ENCODE data around the gene TMEM150C.

The TMEM150C gene

GRCh38 chr4:82436780-82437179 is 125.0 kb downstream of the TMEM150C start:
- no peaks in the 10 kb centered on the region for H3K9me3 ChIP-seq (ENCODE audit: control insufficient read depth, low read length)
- no peak for DNase-seq
- no peak overlapping the region for H3K27ac ChIP-seq (ENCODE audit: insufficient read depth, low read length, poor library complexity, severe bottlenecking)
- H3K4me1 ChIP-seq (ENCODE audit: control insufficient read depth, insufficient read depth, low read length, poor library complexity, severe bottlenecking): peaks cover 5% of the 10 kb centered on the region
- no peak overlapping the region for H3K4me3 ChIP-seq (ENCODE audit: insufficient read depth, low read depth, low read length, poor library complexity, severe bottlenecking)
- peaks cover 6% of the 10 kb centered on the region for H3K36me3 ChIP-seq (ENCODE audit: control insufficient read depth, insufficient read depth, low read length)
- H3K27me3 ChIP-seq (replicated peaks; ENCODE audit: control insufficient read depth, insufficient read depth, low read length, poor library complexity, severe bottlenecking): no peaks in the 10 kb centered on the region

- H3K4me1 ChIP-seq (ENCODE audit: control insufficient read depth, insufficient read depth, low read length, poor library complexity, severe bottlenecking): peaks cover 9% of the 10 kb centered on the region
- H3K9me3 ChIP-seq (ENCODE audit: control insufficient read depth, low read length): no peaks in the 10 kb centered on the region
- no peak for DNase-seq
- no peak overlapping the region for H3K4me3 ChIP-seq (ENCODE audit: insufficient read depth, low read depth, low read length, poor library complexity, severe bottlenecking)
- no peak overlapping the region for H3K27ac ChIP-seq (ENCODE audit: insufficient read depth, low read length, poor library complexity, severe bottlenecking)
- peaks cover 6% of the 10 kb centered on the region for H3K36me3 ChIP-seq (ENCODE audit: control insufficient read depth, insufficient read depth, low read length)
- H3K27me3 ChIP-seq (replicated peaks; ENCODE audit: control insufficient read depth, insufficient read depth, low read length, poor library complexity, severe bottlenecking): no peaks in the 10 kb centered on the region
Observed at GRCh38 chr4:82436130-82436529, 125.7 kb downstream of the TMEM150C start.

DNA sequence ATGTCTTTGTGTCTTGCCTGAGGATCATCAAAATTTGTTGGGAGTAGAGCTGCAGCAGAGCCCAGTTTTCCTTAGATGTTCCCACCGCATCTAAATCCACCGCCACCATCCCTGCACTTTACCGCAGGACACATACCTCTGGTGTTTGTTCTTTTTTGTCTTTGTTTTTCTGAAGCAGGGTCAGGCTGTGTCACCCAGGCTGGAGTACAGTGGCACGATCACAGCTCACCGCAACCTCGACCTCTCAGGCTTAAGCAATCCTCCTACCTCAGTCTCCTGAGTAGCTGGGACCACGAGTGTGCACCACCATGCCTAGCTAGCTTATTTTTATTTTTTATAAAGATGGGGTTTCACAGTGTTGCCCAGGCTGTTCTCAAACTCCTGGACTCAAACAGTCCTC is 126.8 kb downstream of the TMEM150C start:
- DNase-seq: no peak
- no peak overlapping the region for H3K4me3 ChIP-seq (ENCODE audit: insufficient read depth, low read depth, low read length, poor library complexity, severe bottlenecking)
- H3K4me1 ChIP-seq (ENCODE audit: control insufficient read depth, insufficient read depth, low read length, poor library complexity, severe bottlenecking): peaks cover 9% of the 10 kb centered on the region

DNA sequence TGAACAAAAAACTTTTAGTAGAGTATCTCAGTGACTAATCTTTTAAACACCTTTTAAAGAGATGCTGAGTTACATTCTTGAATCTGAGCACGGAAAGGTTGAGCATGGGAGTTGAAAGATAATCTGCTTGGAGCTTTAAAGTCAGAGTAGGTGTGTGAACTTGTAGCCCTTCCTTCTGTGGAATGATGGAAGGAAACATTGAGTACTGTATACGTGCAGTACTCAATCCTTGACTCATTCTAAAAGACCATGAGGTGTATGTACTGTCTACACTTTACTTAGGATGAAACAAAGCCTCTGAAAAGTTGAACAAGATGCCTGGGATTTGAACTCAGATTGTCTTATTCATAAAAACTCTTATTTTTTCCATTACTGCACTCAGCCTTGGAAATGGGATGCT is 128.0 kb downstream of the TMEM150C start:
- Histone ChIP-seq H3K4me1 (ENCODE audit: control insufficient read depth, insufficient read depth, low read length, poor library complexity, severe bottlenecking) (peaks cover 6% of the 10 kb centered on the region), H3K4me3 (ENCODE audit: insufficient read depth, low read depth, low read length, poor library complexity, severe bottlenecking) (no peak overlapping the region), H3K27me3 (replicated peaks; ENCODE audit: control insufficient read depth, insufficient read depth, low read length, poor library complexity, severe bottlenecking) (no peaks in the 10 kb centered on the region), H3K27ac (ENCODE audit: insufficient read depth, low read length, poor library complexity, severe bottlenecking) (no peak overlapping the region), H3K36me3 (ENCODE audit: control insufficient read depth, insufficient read depth, low read length) (peaks cover 6% of the 10 kb centered on the region), H3K9me3 (ENCODE audit: control insufficient read depth, low read length) (no peaks in the 10 kb centered on the region)
- DNase-seq: no peak

More for the DNA sequence above, 126.8 kb downstream of the TMEM150C start:
- Histone ChIP-seq H3K36me3 (ENCODE audit: control insufficient read depth, insufficient read depth, low read length) (peaks cover 6% of the 10 kb centered on the region), H3K9me3 (ENCODE audit: control insufficient read depth, low read length) (no peaks in the 10 kb centered on the region), H3K27me3 (replicated peaks; ENCODE audit: control insufficient read depth, insufficient read depth, low read length, poor library complexity, severe bottlenecking) (no peaks in the 10 kb centered on the region), H3K27ac (ENCODE audit: insufficient read depth, low read length, poor library complexity, severe bottlenecking) (no peak overlapping the region)
